SU-DHL-6 (cell line): ENCODE results near the gene A2ML1.

Source experiments
- CTCF ChIP-seq: fragments of 200-600 bp; sonication (generic); IDR thresholded peaks from one replicate; pipeline ENCODE4 v1.5.1; 2017; ENCODE audit warnings: antibody characterized with exemption, mild to moderate bottlenecking, low read length, moderate library complexity; ENCODE audit not compliant: insufficient read depth, poor library complexity, severe bottlenecking
- EZH2phosphoT487 ChIP-seq: fragments of 200-600 bp; sonication (generic), shearing (Covaris generic); conservative IDR thresholded peaks from 2 replicates; pipeline ENCODE4 v1.6.1; 2018; ENCODE audit warnings: mild to moderate bottlenecking, antibody characterized with exemption, low read length, moderate library complexity, mixed read lengths

- TF ChIP-seq CTCF = no peak
- TF ChIP-seq EZH2phosphoT487 = no peak
Measured at GRCh38 chr12:8844665-8845064, 22.2 kb downstream of the A2ML1 start.
